Hepatocyte (in vitro differentiated cells): ENCODE data around the gene OR52B6. TPM values are rescaled to one million over a fixed set of nuclear protein-coding genes. Genes with fewer than 3 reads are reported as not detected.
"Not testable (repeated sequence)": the region's sequence is repeated elsewhere in the genome, so short reads cannot be mapped to it uniquely, and the experiment has no call there.

Experiments used
- DNase-seq: peaks from one replicate; pipeline ENCODE4 v3.0.0-alpha.2; 2016; ENCODE audit warnings: low spot score
- H2AFZ ChIP-seq: fragments of 200-600 bp; sonication (generic); 2 replicates; pipeline ENCODE4 v1.6.0; 2016; ENCODE audit warnings: antibody characterized with exemption, mild to moderate bottlenecking
- H3K27ac ChIP-seq: fragments of 200-600 bp; sonication (generic); 2 replicates; pipeline ENCODE4 v1.5.1; 2016; ENCODE audit warnings: mild to moderate bottlenecking
- H3K27me3 ChIP-seq: fragments of 200-600 bp; sonication (generic); 2 replicates; pipeline ENCODE4 v1.6.1; 2016
- H3K36me3 ChIP-seq: fragments of 200-600 bp; sonication (generic); replicated peaks from 2 replicates; pipeline ENCODE4 v1.5.1; 2016; ENCODE audit warnings: low read depth; ENCODE audit not compliant: insufficient read depth
- H3K4me1 ChIP-seq: fragments of 200-600 bp; sonication (generic); 2 replicates; pipeline ENCODE4 v1.5.1; 2016; ENCODE audit warnings: mild to moderate bottlenecking, moderate library complexity; ENCODE audit not compliant: insufficient read depth
- H3K4me2 ChIP-seq: fragments of 200-600 bp; sonication (generic); 2 replicates; pipeline ENCODE4 v1.6.0; 2016
- H3K4me3 ChIP-seq: fragments of 200-600 bp; sonication (generic); 2 replicates; pipeline ENCODE4 v1.5.1; 2016; ENCODE audit warnings: mild to moderate bottlenecking
- H3K79me2 ChIP-seq: fragments of 200-600 bp; sonication (generic); 2 replicates; pipeline ENCODE4 v1.6.0; 2017; ENCODE audit warnings: mild to moderate bottlenecking
- H3K9me2 ChIP-seq: fragments of 200-600 bp; sonication (generic); replicated peaks from 2 replicates; pipeline ENCODE4 v1.6.0; 2017; ENCODE audit warnings: mild to moderate bottlenecking; ENCODE audit not compliant: insufficient read depth
- H3K9me3 ChIP-seq: fragments of 200-600 bp; sonication (generic); 2 replicates; pipeline ENCODE4 v1.5.1; 2016; ENCODE audit warnings: low read depth, mild to moderate bottlenecking
- H4K20me1 ChIP-seq: fragments of 200-600 bp; sonication (generic); 2 replicates; pipeline ENCODE4 v1.6.0; 2016; ENCODE audit warnings: mild to moderate bottlenecking; ENCODE audit not compliant: insufficient read depth, poor library complexity, severe bottlenecking
- CTCF ChIP-seq: fragments of 200-600 bp; sonication (generic); IDR thresholded peaks from 2 replicates; pipeline ENCODE4 v1.5.1; 2016; ENCODE audit warnings: antibody characterized with exemption, mild to moderate bottlenecking; ENCODE audit not compliant: poor library complexity
- EZH2 ChIP-seq: fragments of 200-600 bp; sonication (generic); IDR thresholded peaks from 2 replicates; pipeline ENCODE4 v1.6.1; 2016; ENCODE audit warnings: antibody characterized with exemption, mild to moderate bottlenecking, borderline replicate concordance
- EZH2phosphoT487 ChIP-seq: fragments of 200-600 bp; sonication (generic); IDR thresholded peaks from one replicate; pipeline ENCODE4 v1.6.1; 2018; ENCODE audit warnings: antibody characterized with exemption, mild to moderate bottlenecking, low read depth, moderate library complexity; ENCODE audit not compliant: unreplicated experiment, severe bottlenecking
- WGBS: methylation state at CpG from one replicate; pipeline ENCODE4 v1.1.6; 2016; ENCODE audit warnings: low lambda C conversion rate; ENCODE audit errors: missing lambda C conversion rate; 5-methylcytosine and 5-hydroxymethylcytosine counted together
- polyA plus RNA-seq: library from polyadenylated mRNA; unstranded; fragments of >200 nt; fragmentation: Nextera tagmentation; extraction: Ambion mirVana; gene quantifications from 2 replicates; pipeline ENCODE4 v1.2.1, GENCODE V29; 2016
- total RNA-seq: library from RNA; depleted of rRNA; stranded (reverse); fragments of >200 nt; gene quantifications from 2 replicates; pipeline ENCODE4 v1.2.3, GENCODE V29; 2014

OR52B6 gene
- total and polyA plus RNA-seq, 2 experiments from 2014 or later = not detected

GRCh38 chr11:5574654-5575053 is 6.0 kb upstream of the OR52B6 start:
- Histone ChIP-seq H3K4me3 (no peak overlapping the region), H3K4me2 (no peak overlapping the region), H3K27ac (no peak overlapping the region), H3K9me2 (no peaks in the 10 kb centered on the region), H4K20me1 (no peaks in the 10 kb centered on the region), H3K36me3 (no peaks in the 10 kb centered on the region), H3K79me2 (no peaks in the 10 kb centered on the region), H3K27me3 (no peaks in the 10 kb centered on the region), H3K9me3 (no peaks in the 10 kb centered on the region), H2AFZ (no peak overlapping the region), H3K4me1 (no peaks in the 10 kb centered on the region)
- 95% methylated on average over 2 of the region's 2 CpGs for WGBS
- no peak for DNase-seq
- TF ChIP-seq CTCF = no peak
- no peak for TF ChIP-seq EZH2
- no peak for TF ChIP-seq EZH2phosphoT487

GRCh38 chr11:5575152-5575551 is 5.5 kb upstream of the OR52B6 start:
- Histone ChIP-seq H3K9me2 (no peaks in the 10 kb centered on the region), H3K27me3 (no peaks in the 10 kb centered on the region), H3K9me3 (no peaks in the 10 kb centered on the region), H3K36me3 (no peaks in the 10 kb centered on the region), H2AFZ (no peak overlapping the region), H3K4me2 (no peak overlapping the region), H3K27ac (no peak overlapping the region), H4K20me1 (no peaks in the 10 kb centered on the region), H3K4me3 (no peak overlapping the region), H3K79me2 (no peaks in the 10 kb centered on the region), H3K4me1 (no peaks in the 10 kb centered on the region)
- 82% methylated on average over 4 of the region's 4 CpGs for WGBS
- TF ChIP-seq CTCF = no peak
- no peak for TF ChIP-seq EZH2
- no peak for TF ChIP-seq EZH2phosphoT487
- no peak for DNase-seq

GRCh38 chr11:5577101-5577500 is 3.6 kb upstream of the OR52B6 start:
- no peak overlapping the region for H3K4me3 ChIP-seq
- no peak for TF ChIP-seq EZH2phosphoT487
- TF ChIP-seq EZH2 = no peak
- TF ChIP-seq CTCF = no peak
- H3K27me3 ChIP-seq = no peaks in the 10 kb centered on the region
- no peaks in the 10 kb centered on the region for H4K20me1 ChIP-seq
- no peak overlapping the region for H3K27ac ChIP-seq
- DNase-seq = no peak
- no peaks in the 10 kb centered on the region for H3K9me2 ChIP-seq
- H3K36me3 ChIP-seq = no peaks in the 10 kb centered on the region
- no peaks in the 10 kb centered on the region for H3K9me3 ChIP-seq
- H3K79me2 ChIP-seq = no peaks in the 10 kb centered on the region
- no peak overlapping the region for H3K4me2 ChIP-seq
- no peaks in the 10 kb centered on the region for H3K4me1 ChIP-seq
- no peak overlapping the region for H2AFZ ChIP-seq

- Histone ChIP-seq H4K20me1 (no peaks in the 10 kb centered on the region), H3K27ac (no peak overlapping the region), H3K9me3 (no peaks in the 10 kb centered on the region), H2AFZ (no peak overlapping the region), H3K4me1 (no peaks in the 10 kb centered on the region), H3K27me3 (no peaks in the 10 kb centered on the region), H3K4me2 (no peak overlapping the region), H3K9me2 (no peaks in the 10 kb centered on the region), H3K79me2 (no peaks in the 10 kb centered on the region), H3K4me3 (no peak overlapping the region), H3K36me3 (no peaks in the 10 kb centered on the region)
- 93% methylated on average over 4 of the region's 4 CpGs for WGBS
- DNase-seq = no peak
- TF ChIP-seq EZH2 (no peak), CTCF (no peak), EZH2phosphoT487 (no peak)
Observed at GRCh38 chr11:5581014-5581413, 337 bp downstream of the OR52B6 start.

- not testable (repeated sequence) for H3K9me3 ChIP-seq, H3K4me3 ChIP-seq, H3K9me2 ChIP-seq, H3K27me3 ChIP-seq, H3K79me2 ChIP-seq, H3K27ac ChIP-seq, H4K20me1 ChIP-seq, H2AFZ ChIP-seq, H3K4me2 ChIP-seq, H3K4me1 ChIP-seq, DNase-seq, H3K36me3 ChIP-seq
- 98% methylated on average over 5 of the region's 5 CpGs for WGBS
Observed at GRCh38 chr11:5584458-5584857, 3.8 kb downstream of the OR52B6 start.

GRCh38 chr11:5589906-5590305 is 9.2 kb downstream of the OR52B6 start:
- not testable (repeated sequence) for H3K4me3 ChIP-seq, H3K79me2 ChIP-seq, H3K27ac ChIP-seq, H3K9me3 ChIP-seq, DNase-seq, H3K4me2 ChIP-seq, H3K4me1 ChIP-seq, H4K20me1 ChIP-seq, H3K9me2 ChIP-seq, H3K27me3 ChIP-seq, H3K36me3 ChIP-seq, H2AFZ ChIP-seq
- 98% methylated on average over 31 of the region's 31 CpGs for WGBS
